Measurements from ENCODE around the gene HCN4.

The HCN4 gene

GRCh38 chr15:73286311-73286710 is 82.4 kb downstream of the HCN4 start:
- no peak for DNase-seq

DNA sequence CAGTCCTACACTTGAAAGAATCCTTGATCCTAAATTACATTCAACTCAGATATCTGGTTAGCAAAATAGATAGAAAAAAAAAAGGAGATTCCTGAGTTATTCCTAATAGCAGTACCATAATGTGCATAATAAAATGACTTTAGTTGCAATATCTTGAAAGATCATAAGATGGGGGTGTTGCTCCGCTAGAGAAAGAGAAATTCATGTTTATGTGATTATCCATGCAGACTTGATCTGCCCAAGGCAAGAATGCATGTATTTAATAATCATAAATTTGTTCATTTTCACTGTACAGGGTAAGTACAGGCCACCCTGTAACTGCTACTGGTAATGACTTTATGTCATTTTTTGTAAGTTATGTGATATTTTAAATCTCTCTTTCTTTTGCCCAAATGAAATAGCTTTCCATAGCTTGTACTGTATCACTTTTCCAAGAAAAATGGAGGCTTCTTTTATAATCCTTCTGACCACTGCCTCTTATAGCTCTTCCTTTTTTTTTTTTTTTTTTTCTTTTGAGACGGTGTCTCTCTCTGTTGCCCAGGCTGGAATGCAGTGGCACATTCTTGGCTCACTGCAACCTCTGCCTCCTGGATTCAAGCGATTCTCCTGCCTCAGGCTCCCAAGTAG is 84.6 kb downstream of the HCN4 start:
- no peak for DNase-seq

- DNase-seq = no peak
These were observed 85.3 kb downstream of the HCN4 start for GRCh38 chr15:73283366-73283962.

GRCh38 chr15:73282567-73283365 is 86.0 kb downstream of the HCN4 start:
- no peak for DNase-seq

DNA sequence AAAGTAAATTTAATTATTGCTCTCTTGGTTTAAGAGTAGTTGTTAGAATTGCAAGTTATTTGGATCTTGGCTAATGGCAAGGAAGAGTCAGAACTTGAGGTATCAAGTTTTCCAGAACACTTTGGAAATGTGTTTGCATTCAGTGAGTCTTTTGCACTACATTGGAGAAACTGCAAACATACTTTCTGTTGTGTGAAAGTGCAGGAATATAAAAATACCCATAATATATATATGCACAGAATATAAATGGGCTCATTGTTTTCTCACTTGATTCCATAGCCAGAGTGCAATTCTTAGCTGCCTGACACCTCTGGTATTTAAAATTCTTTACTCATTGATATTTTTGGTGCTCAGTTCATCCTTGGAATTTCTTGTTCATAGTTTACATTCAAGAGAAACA is 92.9 kb downstream of the HCN4 start:
- no peak for DNase-seq

GRCh38 chr15:73273181-73274002 is 95.4 kb downstream of the HCN4 start:
- DNase-seq = peak; percentile 38

DNA sequence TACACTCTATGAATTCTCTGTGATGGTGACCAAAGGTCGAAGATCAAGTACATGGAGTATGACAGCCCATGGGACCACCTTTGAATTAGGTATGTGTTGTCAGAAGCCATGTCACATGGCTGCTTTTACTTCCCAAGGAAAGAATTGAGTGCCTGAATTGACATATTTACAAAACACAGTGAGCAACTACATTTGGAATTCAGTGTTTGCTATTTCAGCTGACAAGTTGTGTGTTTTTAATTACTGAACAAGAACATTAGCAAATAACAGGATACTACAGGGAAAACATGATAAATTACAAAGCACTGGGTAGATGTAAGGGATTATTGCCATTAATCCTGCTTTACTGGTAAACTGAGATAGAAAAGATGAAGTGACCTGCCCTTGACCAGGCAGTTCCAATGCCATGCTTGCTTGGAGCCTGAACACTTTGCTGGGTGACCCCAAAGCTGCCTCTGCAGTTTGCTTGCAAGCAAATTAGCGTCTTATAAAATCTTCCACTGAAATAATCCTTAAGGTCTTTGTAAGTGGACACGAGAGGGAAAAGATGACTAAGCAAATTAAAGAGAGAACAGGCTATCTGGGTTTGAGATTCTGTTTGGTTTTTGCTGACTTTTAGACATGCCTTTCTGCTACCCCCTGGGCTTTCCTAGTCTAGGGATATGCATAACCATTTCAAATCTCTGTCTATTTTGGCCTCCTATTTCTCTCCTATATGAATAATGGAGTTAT is 98.2 kb downstream of the HCN4 start:
- no peak for DNase-seq
